Loucy (cell line): ENCODE measurements around the gene MCUR1.
"Not testable (repeated sequence)": the region's sequence is repeated elsewhere in the genome, so short reads cannot be mapped to it uniquely, and the experiment has no call there.

ENCODE experiments used
- CTCF ChIP-seq: fragments of 200-600 bp; sonication (generic); conservative IDR thresholded peaks from 2 replicates; pipeline ENCODE4 v1.5.1; 2014; ENCODE audit warnings: mild to moderate bottlenecking, antibody characterized with exemption, low read length
- EZH2phosphoT487 ChIP-seq: fragments of 200-600 bp; IDR thresholded peaks from 2 replicates; pipeline ENCODE4 v1.6.1; 2018; ENCODE audit warnings: antibody characterized with exemption, mild to moderate bottlenecking, moderate library complexity, borderline replicate concordance

- TF ChIP-seq CTCF, EZH2phosphoT487: not testable (repeated sequence)
Measured at GRCh38 chr6:13834018-13834417, 19.7 kb upstream of the MCUR1 start.
